NCI-H2196 treated with DMSO at 0.1 percent for 48 hours (cell line): ENCODE results near the gene BACE2.
A peak's percentile ranks its signal among the peaks of the same experiment; 100 is the strongest.
"Not testable (repeated sequence)": the region's sequence is repeated elsewhere in the genome, so short reads cannot be mapped to it uniquely, and the experiment has no call there.

Experiments
- DNase-seq: peaks from one replicate; lab custom pipeline; 2025; ENCODE audit not compliant: unreplicated experiment; lab: John Stamatoyannopoulos, UW

The BACE2 gene

DNA sequence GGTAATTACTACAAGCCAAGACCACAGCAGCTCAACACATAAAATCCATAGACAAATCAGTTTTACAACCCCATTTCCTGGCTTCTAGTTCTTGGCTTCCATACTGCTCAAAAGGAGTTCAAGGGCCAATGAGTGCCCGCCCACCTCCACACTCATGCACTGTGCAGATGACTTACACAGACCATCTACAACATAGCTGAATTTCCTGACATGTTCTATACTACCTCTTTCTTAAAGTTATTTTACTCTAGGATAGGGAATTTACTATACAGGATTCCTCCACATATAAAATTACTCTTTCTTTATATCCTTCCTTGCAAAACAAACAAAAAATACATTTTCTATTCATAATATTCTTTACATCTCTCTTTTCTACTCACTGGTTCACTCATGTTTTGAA, 14.6 kb downstream of the BACE2 start:
- no peak for DNase-seq

DNA sequence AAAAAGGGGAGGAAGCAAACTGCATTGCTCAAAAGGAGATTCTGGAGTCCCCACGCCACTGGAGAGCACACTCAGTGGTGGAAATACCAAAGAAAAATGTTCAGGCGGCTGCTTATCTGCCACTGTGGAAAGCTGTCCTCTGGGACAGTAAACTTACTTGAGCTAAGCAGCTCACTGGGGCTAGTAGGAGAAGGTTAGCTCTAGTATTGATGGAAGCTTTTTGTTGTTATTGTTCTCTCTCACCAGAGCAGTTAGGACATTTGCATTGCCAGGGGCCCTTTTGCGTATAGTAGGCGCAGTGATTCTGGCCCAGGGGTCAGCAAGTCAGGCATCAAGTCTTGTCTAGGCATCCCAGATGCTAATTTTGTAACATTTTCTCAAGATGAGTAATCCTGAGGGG, 15.6 kb downstream of the BACE2 start:
- DNase-seq, result no peak

DNA sequence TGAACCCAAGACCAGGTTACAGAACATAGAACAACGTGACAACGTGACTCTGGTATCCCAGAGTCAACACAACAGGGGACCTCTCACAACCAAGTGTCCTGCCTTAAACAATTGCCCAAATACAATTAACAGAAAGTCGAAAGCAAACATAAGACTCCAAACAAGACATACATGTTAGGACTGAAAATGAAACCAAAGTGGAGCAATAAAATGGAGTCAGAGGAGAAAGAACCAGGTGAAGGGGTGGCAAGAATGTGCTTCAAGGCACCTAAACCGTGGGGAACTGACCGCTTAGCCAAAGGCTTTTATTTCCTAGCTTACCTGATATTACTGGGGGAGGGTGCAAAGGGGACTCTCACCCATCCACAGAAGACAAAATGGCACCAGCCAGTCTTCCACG, 17.8 kb downstream of the BACE2 start:
- no peak for DNase-seq

DNA sequence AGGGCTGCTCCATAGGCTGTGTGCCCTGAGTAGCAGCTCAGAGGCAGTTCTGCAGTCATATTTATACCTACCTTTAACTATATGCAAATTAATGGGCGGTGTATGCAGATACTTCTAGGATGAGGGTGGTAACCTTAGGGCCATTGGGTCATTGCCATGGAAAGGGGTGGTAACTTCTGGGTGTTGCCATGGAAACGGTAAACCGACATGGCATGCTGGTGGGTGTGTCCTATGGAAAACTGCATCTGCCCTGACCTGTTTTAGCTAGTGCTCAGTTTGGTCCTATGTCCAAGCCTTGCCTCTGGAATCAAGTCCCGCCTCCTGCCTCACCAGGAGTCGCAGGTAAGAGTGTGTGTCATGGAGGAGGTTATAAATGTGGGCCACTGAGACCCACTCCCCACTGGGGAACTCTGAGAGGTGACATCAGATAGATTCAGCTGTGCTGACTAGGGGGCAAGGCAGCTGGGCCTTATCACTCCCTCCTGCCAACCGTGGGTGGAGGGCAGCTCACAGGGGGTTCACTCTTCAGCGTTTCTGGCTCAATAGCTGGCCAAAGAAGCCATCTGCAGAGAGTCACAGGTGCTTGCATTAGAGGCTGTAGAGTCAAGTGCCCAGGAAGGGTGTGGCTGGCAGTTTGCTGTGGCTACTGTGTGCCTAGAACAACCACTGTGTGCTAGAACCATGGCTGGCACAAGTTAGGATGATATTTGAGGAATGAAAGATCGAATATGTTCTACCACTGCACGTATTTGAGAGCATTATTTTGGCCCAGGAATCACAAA, 19.0 kb downstream of the BACE2 start:
- peak; percentile 44 for DNase-seq

DNA sequence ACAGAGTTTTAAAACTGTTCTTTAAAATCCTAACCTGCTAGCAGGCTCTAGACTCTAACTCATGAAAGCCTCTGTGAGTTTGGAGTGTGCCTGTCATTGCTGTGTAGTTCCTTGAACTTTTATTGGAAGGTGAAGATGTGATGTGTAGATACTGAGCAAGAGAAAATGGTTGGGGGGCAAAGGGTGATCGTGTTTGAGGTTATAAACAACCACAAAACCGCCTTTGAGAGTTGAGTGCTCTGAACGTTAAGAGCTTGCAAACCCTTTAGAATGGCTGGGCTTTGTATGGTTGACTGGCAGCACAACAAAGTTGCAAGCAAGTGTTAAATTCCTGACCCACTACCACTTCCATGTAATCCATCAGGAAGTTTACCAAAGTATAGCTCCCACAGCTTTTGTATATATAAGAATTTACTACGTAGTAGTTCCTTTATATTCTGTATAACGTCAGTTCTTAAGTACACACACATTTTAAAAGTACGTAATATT, 19.6 kb downstream of the BACE2 start:
- no peak for DNase-seq

DNA sequence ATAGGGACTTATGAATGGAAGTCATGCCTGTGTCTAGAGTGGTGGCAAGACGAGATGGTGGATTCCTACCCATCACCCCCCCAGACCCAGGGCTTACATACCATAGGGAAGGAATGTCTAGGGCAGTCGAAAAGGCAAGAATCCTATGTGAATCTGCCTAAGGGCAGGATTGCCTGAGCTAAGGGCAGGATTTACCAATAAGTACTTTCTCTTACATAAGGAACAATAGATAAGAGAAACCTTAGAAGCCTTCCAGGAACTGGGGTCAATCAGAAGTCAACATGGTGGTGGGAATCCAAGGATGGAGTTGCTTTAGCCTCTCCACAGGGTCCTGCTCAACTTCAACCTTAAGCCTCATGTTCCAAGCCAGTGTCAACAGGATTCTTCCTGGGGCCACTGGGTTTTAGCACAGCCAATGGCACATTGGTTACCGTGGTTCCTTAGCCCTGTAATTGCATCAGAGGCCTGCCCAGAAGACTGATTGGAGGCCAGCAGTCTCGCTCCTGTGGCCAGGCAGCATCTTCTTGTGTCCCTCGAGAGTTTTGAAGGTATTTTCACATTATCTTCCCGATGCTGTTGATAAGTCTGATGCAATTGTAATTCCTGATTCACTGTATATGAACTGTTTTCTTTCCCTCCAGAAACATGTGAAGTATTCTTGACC, 20.7 kb downstream of the BACE2 start:
- DNase-seq, result no peak

DNA sequence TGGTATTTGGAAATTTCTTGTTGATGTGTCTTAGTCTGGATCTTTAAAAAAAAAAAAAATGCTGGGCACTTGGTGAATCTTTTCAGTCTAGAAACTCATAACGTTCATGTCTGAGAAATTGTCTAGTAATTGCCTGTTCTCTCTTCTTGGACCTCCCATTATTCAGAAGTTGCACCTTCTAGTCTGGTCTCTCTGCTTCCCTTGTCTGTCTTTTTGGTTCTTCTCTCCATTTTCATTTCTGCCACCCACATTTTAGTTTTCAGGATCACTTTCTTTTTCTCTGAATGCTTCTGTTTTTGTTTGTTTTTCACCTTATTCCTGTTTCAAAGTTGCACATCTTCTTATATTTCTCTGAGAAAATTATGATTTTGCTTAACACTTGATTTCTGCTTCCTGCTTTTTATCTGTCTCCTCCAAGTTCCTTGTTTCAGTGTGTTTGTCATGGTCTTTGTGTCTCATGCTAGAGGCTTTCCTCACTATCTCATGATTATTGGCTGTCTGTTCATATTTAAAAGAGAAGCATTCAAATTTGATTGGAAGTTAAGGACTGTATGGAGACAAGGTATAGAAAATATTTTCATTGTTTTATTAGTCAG, 21.3 kb downstream of the BACE2 start:
- no peak for DNase-seq

DNA sequence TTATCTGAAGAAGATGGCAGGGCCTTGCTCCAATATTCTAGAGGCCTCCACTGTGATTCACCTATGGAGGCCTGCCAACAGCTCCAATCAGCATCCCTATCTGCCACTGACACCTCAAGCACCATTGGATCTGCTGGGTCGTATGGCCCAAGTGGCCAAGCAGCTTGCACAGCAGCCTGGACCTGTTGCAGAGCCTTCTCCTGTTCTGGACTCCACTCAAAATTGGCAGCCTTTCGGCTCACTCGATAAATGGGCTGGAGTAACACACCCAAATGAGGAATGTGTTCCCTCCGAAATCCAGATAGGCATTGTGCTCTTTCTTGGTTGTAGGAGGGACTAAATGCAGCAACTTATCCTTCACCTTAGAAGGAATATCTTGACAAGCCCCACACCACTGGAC, 24.6 kb downstream of the BACE2 start:
- not testable (repeated sequence) for DNase-seq

DNA sequence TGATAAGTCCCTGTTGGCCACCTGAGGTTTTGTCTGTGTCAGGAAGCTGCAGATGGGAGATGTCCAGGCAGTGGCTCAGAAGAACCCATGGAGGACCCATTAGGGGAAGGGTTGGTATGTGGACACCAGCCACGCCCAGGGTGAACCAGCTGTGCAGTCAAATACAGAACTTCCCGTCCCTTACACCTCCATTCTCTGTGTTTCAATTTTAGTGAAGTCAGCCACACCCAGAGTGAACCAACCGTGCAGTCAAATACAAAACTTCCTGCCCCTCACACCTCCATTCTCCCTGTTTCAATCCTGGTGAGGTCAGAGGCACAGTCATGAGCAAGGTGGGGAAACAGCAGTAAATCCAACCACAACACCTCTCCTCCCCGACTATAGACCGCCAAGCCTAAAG, 27.4 kb downstream of the BACE2 start:
- DNase-seq, result no peak

DNA sequence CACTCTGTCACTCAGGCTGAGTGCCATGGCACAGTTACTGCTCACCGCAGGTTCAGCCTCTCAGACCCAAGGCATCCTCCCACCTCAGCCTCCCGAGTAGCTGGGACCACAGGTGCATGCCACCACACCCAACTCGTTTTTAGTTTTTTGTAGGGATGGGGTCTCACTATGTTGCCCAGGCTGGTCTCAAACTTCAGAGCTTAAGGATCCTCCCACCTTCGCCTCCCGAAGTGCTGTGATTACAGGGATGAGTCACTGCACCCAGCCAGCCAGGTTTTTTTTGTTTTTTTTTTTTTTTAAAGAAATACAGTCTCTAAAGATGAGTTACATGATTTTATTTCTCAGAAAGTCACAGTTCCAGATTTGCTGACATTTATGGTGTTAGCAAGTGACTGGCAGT, 29.0 kb downstream of the BACE2 start:
- no peak for DNase-seq

DNA sequence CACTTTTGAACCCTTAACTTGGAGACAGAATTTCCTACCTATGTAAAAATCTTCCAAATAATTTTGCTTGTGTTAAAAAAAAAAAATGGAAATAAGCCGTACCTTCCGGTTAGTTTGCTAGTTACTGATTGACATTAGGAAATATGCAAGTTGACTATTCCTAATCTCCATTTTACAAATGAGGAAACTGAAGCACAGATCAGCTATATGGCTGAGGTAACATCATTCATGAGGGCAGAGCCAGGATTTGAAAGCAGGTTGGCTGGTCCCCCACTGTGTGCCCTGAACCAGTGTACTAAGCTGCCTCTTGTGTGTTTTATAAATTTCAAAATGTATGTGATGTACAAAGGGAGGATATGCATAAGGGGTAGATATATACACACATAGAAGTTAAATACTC, 29.6 kb downstream of the BACE2 start:
- DNase-seq, result no peak

DNA sequence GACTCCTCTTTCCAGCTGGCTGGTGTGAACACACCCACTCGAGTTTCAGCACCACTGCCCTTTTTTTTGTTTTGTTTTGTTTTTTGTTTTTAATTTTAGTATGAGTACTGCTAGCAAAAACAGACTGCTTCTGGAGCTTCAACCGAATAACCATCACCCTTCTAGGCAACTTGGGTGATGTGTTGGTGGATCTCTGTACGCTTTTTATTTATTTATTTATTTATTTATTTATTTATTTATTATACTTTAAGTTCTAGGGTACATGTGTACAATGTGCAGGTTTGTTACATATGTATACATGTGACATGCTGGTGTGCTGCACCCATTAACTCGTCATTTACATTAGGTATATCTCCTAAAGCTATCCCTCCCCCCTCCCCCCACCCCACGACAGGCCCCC, 30.7 kb downstream of the BACE2 start:
- not testable (repeated sequence) for DNase-seq

DNA sequence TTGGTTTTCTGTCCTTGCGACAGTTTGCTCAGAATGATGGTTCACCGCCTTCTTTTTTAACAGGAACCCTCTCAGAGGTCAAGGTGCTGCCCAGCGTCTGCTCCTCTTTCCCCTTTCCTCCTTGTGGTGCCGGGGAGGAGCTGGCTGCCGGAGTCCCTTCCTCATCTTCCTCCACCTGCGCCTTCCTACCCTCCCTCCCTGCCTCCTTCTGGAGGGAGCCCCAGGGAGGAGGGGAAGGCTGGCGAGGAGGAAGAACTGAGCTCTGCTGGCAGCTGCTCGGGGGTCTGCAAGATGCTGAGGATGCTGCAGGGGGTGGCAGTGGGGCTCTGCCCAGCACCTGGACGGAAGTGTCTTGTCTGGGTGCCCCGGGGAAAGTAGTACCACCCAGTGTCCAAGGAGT, 31.2 kb downstream of the BACE2 start:
- DNase-seq, result no peak

DNA sequence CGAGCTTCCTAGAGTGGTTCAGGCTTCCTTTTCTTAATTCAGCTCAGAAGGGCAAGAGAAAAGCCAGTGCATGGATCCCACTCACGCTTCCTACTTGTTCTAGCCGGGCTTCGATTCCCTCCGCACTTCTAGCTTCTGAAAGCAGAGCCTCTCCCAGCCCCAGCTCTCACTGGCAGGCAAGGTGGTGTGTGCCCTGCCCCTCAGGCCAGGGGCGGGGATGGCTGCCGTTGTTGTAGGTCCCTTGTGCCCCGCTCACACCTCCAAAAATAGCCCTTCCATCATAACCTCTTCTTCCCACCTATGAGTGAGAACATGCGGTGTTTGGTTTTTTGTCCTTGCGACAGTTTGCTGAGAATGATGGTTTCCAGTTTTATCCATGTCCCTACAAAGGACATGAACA, 31.6 kb downstream of the BACE2 start:
- no peak for DNase-seq

DNA sequence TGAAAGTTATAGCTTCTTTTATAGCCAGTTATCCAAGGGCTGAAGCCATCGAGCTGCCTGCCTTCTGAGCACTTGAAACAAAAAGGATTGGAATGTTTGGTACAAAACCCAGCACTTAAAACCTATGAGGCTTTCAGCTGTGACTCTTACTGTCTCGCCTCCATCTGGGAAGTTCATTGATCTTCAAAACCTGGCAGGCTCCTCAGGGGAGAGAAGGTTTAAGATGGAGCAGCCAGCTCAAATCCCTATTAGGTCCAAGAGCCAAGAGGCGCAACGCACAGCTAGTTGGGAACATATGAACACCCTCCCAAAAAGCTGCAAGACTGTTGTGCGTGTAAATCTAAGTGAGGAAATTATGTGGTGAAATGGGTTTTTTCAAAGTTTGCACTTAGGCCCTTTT, 33.4 kb downstream of the BACE2 start:
- no peak for DNase-seq

DNA sequence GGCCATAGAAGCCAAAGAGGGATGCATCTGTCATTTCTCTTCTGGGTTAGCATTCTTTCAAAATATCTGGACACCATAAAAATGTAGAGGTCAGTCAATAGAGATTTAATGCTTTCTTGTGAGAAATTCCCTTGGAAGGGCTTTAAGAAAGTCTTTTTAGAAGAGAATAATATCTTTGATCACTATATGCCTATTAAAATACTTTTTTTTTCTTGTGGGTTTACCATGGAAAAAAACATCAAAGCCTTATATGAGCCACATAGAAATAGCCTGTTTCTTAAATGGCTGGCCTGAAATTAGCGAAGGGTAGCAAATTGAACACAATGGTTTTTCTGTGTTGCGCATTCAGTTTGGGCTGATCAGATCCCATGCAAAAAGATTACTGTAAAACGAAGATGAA, 36.8 kb downstream of the BACE2 start:
- DNase-seq, result no peak

DNA sequence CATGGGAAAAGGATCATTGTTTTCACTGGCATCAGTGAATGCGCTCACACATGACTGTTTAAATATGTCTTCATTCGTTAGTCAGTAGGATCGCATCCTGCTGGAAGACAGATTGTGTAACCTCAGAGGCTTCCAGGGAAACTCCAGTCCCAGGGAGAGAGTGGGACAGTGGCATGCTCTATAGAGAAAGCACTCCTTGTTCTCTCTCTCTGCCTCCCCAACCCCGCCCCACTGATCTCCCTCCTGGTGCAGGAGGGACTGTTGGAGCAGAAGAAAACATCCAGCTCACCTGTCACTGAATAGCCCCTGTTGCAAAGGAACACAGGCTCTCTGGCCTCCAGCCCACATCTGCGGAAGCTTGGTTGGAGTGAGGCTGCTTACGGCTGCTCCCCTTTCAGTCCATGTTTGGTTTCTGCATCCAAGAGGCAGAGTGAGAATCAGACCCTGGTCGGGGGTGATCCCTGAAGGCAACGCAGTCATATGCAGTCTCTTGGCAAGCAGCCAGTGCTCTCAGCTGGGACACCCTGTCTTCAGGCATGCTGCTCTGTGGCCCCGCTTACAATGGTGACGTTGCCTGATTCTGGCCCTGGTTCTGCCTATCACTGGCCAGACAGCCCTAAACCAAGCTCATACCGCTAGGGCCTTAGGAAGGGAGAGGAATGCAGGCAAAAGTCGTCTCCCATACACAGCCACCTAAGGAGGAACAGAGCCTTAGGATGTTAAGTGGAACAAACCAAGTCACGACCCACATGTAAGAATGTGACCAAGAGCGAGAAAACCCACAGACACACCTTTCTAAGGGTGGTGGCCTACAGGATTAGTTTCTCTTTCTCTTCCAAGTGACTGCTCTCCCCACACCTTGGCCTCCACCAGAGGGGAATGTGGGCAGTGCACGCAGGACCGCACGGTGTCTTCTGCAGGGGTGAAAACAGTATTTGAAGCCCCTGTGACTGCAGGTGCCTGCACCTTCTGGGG, 39.7 kb downstream of the BACE2 start:
- DNase-seq, result peak; percentile 51

DNA sequence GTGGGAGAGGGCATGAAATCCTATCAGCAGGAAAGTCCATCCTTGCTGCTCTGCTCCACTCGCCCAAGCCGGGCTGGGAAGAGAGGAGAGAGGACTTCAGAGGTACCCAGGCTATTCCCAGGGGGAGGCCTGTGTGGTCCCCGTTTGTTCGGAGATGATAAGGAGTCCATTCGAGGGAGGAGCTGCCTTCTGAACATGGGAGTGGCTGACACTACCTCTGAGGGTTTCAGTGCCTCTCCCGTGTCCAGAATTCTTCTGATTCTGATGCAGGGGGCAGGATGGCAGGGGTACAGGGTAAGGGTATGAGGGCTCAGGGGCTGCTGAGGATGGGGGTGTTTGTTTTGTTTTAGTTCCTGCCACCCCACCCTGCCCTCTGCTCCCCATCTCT, 40.4 kb downstream of the BACE2 start:
- no peak for DNase-seq

DNA sequence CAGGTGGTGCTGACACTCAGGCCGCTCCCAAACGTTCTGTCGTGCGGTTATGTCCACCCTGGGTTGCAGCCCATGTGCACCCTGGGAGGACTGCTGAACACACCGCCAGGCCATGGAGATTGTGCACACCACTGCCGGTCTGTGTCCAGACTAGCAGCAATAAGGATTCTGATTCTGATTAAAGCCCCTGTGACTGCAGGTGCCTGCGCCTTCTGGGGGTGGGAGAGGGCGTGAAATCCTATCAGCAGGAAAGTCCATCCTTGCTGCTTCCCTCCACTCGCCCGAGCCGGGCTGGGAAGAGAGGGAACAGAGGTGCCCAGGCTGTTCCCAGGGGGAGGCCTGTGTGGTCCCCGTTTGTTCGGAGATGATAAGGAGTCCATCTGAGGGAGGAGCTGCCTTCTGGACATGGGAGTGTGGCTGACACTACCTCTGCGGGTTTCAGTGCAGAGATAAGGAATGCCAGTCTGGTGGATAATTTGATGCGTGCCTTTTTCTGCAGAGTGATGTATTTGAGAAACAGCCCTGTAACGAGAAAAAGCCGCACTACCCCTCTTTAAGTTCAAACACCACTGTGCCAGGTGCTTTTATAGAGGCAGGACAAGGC, 41.2 kb downstream of the BACE2 start:
- DNase-seq, result no peak

DNA sequence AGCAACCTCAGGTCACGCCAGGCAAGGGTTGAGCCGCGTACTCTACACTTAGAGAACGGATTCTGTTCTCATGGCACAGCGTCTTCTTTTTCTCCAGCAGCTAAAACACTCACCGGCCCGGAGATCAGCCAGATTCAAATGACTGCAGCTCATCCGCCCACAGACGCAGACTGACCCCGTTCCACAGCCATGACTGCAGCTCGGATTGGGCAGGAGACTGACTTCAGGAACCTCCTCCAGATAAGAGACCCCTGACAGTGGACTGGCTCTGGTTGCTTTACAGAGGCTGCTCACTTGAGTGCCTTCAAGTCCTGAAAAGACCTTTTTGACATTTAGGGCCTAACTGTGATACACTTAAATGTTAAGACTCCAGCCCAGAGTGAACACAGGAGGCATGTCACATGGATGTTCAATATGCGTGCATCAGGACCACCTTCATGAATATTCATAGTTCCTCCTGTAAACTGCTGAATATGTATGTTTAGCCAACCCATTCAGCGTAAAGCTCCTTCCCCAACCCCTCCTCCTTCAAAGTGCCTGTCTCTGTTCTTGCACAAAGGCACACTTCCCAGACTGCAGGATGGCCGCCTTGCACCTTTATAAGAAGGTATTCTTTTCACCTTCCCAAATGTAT, 42.6 kb downstream of the BACE2 start:
- no peak for DNase-seq
